HL-60 (cell line): ENCODE data around the gene ARFGEF2.

Experiments used
- DNase-seq, 2 experiments: peaks; one replicate each; pipeline ENCODE4 v3.0.0-alpha.2; 2010 to 2020; ENCODE audit warnings: low read depth in 1 of 2, low spot score in 1 of 2
- H3K27ac ChIP-seq: fragments of 250-450 bp; sonication (Bioruptor Pico); replicated peaks from 2 replicates; pipeline ENCODE4 v1.5.1; 2020; ENCODE audit warnings: mild to moderate bottlenecking, moderate library complexity
- H3K27me3 ChIP-seq: fragments of 250-450 bp; sonication (Bioruptor Pico); 2 replicates; pipeline ENCODE4 v1.5.1; 2021; ENCODE audit warnings: mild to moderate bottlenecking, moderate library complexity; ENCODE audit not compliant: insufficient read depth, poor library complexity, severe bottlenecking
- H3K4me3 ChIP-seq: replicated peaks from 2 replicates; pipeline ENCODE4 v1.5.1; 2011; ENCODE audit warnings: mild to moderate bottlenecking, control low read depth, low read length; ENCODE audit not compliant: insufficient read depth
- CTCF ChIP-seq: IDR thresholded peaks from one replicate; pipeline ENCODE4 v1.5.1; 2011; ENCODE audit warnings: low read length, control low read depth, inconsistent platforms; ENCODE audit not compliant: insufficient read depth
- GABPA ChIP-seq: IDR thresholded peaks from 2 replicates; pipeline ENCODE4 v1.6.1; 2012; ENCODE audit warnings: low read depth
- POLR2AphosphoS5 ChIP-seq: IDR thresholded peaks from 2 replicates; pipeline ENCODE4 v1.6.1; 2012; ENCODE audit warnings: low read depth
- REST ChIP-seq: IDR thresholded peaks from 2 replicates; pipeline ENCODE4 v1.6.1; 2012; ENCODE audit warnings: low read depth; ENCODE audit not compliant: insufficient replicate concordance
- SPI1 ChIP-seq: IDR thresholded peaks from 2 replicates; pipeline ENCODE4 v1.6.1; 2012; ENCODE audit warnings: low read depth, mild to moderate bottlenecking, borderline replicate concordance

ARFGEF2 gene

GRCh38 chr20:48948612-48949011 is 27.1 kb downstream of the ARFGEF2 start:
- TF ChIP-seq SPI1, result no peak
- TF ChIP-seq POLR2AphosphoS5, result no peak
- TF ChIP-seq REST, result no peak
- TF ChIP-seq GABPA, result no peak
- TF ChIP-seq CTCF, result no peak
- Histone ChIP-seq H3K27me3 (no peaks in the 10 kb centered on the region), H3K4me3 (no peak overlapping the region), H3K27ac (no peak overlapping the region)
- no peak for DNase-seq

- TF ChIP-seq POLR2AphosphoS5, result no peak
- no peak for TF ChIP-seq REST
- TF ChIP-seq CTCF, result no peak
- TF ChIP-seq GABPA, result no peak
- no peak for TF ChIP-seq SPI1
These were observed 28.0 kb downstream of the ARFGEF2 start for GRCh38 chr20:48949304-48950170.

GRCh38 chr20:48951041-48951440 is 29.5 kb downstream of the ARFGEF2 start:
- H3K4me3 ChIP-seq, result no peak overlapping the region
- TF ChIP-seq CTCF, result no peak
- no peak for TF ChIP-seq REST
- TF ChIP-seq SPI1, result no peak
- no peak overlapping the region for H3K27ac ChIP-seq
- no peaks in the 10 kb centered on the region for H3K27me3 ChIP-seq
- no peak for DNase-seq

More at GRCh38 chr20:48949304-48950170, 28.0 kb downstream of the ARFGEF2 start:
- no peak overlapping the region for H3K27ac ChIP-seq
- H3K27me3 ChIP-seq, result no peaks in the 10 kb centered on the region
- no peak for DNase-seq
- no peak overlapping the region for H3K4me3 ChIP-seq
